ENCODE results near the gene LRSAM1.

DNA sequence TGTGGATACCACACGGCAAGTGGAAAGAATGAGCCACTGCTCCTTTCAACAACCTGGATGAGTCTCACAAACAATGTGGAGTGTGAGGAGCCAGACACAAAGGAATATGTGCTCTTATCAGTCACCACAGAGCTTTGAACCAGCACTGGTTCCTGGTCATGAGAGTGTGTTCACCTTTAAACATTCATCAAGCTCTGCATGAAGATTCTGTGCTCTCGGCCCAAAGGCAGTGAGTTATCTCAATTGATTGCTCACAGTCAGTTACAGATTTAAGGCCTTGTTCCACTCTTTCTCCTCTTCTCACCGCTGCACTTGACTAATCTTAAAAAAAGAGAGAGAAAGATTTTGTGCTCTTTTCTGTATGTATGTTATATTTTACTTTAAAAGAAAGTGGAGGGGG, 19.4 kb downstream of the LRSAM1 start:
- TF ChIP-seq POLR2A (IDR thresholded peaks at IDR 0.05) (no peak), POLR2AphosphoS5 (IDR thresholded peaks at IDR 0.05) (no peak)
- TF ChIP-seq, protein P1, sequence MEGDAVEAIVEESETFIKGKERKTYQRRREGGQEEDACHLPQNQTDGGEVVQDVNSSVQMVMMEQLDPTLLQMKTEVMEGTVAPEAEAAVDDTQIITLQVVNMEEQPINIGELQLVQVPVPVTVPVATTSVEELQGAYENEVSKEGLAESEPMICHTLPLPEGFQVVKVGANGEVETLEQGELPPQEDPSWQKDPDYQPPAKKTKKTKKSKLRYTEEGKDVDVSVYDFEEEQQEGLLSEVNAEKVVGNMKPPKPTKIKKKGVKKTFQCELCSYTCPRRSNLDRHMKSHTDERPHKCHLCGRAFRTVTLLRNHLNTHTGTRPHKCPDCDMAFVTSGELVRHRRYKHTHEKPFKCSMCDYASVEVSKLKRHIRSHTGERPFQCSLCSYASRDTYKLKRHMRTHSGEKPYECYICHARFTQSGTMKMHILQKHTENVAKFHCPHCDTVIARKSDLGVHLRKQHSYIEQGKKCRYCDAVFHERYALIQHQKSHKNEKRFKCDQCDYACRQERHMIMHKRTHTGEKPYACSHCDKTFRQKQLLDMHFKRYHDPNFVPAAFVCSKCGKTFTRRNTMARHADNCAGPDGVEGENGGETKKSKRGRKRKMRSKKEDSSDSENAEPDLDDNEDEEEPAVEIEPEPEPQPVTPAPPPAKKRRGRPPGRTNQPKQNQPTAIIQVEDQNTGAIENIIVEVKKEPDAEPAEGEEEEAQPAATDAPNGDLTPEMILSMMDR (IDR thresholded peaks at IDR 0.05), result no peak
